H9 (cell line): ENCODE data around the gene DLEC1. TPM values are rescaled to one million over a fixed set of nuclear protein-coding genes. Genes with fewer than 3 reads are reported as not detected.

Source experiments
- DNase-seq: peaks from one replicate; pipeline ENCODE4 v3.0.0-alpha.2; 2017
- H2AFZ ChIP-seq: one replicate; pipeline ENCODE4 v1.6.1; 2013; ENCODE audit warnings: mild to moderate bottlenecking, low read length, control low read depth, moderate library complexity
- H2AK5ac ChIP-seq: 2 replicates; pipeline ENCODE4 v1.6.1; 2013; ENCODE audit warnings: low read length, control low read depth, mixed read lengths; ENCODE audit not compliant: insufficient read length
- H2BK120ac ChIP-seq: one replicate; pipeline ENCODE4 v1.6.1; 2013; ENCODE audit warnings: low read depth, mild to moderate bottlenecking, low read length, control low read depth, inconsistent platforms; ENCODE audit not compliant: poor library complexity, severe bottlenecking
- H2BK12ac ChIP-seq: 2 replicates; pipeline ENCODE4 v1.6.1; 2013; ENCODE audit warnings: low read length, control low read depth, mixed read lengths, low read depth; ENCODE audit not compliant: insufficient read length
- H2BK15ac ChIP-seq: 2 replicates; pipeline ENCODE4 v1.6.1; 2013; ENCODE audit warnings: low read depth, low read length, control low read depth
- H2BK20ac ChIP-seq: one replicate; pipeline ENCODE4 v1.6.1; 2013; ENCODE audit warnings: low read depth, mild to moderate bottlenecking, low read length, control low read depth, inconsistent platforms; ENCODE audit not compliant: poor library complexity, severe bottlenecking
- H2BK5ac ChIP-seq: 2 replicates; pipeline ENCODE4 v1.6.1; 2013; ENCODE audit warnings: low read length, control low read depth, mixed read lengths; ENCODE audit not compliant: insufficient read length
- H3K14ac ChIP-seq: 2 replicates; pipeline ENCODE4 v1.6.1; 2013; ENCODE audit warnings: low read length, control low read depth; ENCODE audit not compliant: insufficient read depth
- H3K18ac ChIP-seq: 2 replicates; pipeline ENCODE4 v1.6.1; 2013; ENCODE audit warnings: low read depth, mild to moderate bottlenecking, mixed read lengths, low read length, control low read depth; ENCODE audit not compliant: insufficient read length
- H3K23ac ChIP-seq: 2 replicates; pipeline ENCODE4 v1.6.1; 2013; ENCODE audit warnings: low read length, control low read depth, mixed read lengths, low read depth; ENCODE audit not compliant: insufficient read length
- H3K23me2 ChIP-seq: 2 replicates; pipeline ENCODE4 v1.6.1; 2013; ENCODE audit warnings: low read depth, mild to moderate bottlenecking, mixed read lengths, low read length, control low read depth; ENCODE audit not compliant: insufficient read length, poor library complexity, severe bottlenecking
- H3K27ac ChIP-seq: 2 replicates; pipeline ENCODE4 v1.5.1; 2013; ENCODE audit warnings: low read length, control low read depth, mixed read lengths, low read depth; ENCODE audit not compliant: insufficient read length
- H3K27me3 ChIP-seq: 2 replicates; pipeline ENCODE4 v1.6.1; 2013; ENCODE audit warnings: low read length, control low read depth, inconsistent platforms; ENCODE audit not compliant: insufficient read depth
- H3K4ac ChIP-seq: 2 replicates; pipeline ENCODE4 v1.6.1; 2013; ENCODE audit warnings: low read depth, mild to moderate bottlenecking, control low read depth, inconsistent platforms, low read length, moderate library complexity
- H3K4me1 ChIP-seq: 2 replicates; pipeline ENCODE4 v1.6.1; 2013; ENCODE audit warnings: low read length, control low read depth, inconsistent platforms; ENCODE audit not compliant: insufficient read depth
- H3K4me2 ChIP-seq: 2 replicates; pipeline ENCODE4 v1.6.1; 2013; ENCODE audit warnings: low read length, control low read depth, mixed read lengths; ENCODE audit not compliant: insufficient read length, insufficient read depth
- H3K56ac ChIP-seq: 2 replicates; pipeline ENCODE4 v1.6.1; 2013; ENCODE audit warnings: low read depth, mild to moderate bottlenecking, mixed read lengths, low read length, control low read depth; ENCODE audit not compliant: insufficient read length
- H3K79me1 ChIP-seq: 2 replicates; pipeline ENCODE4 v1.6.1; 2013; ENCODE audit warnings: low read depth, mild to moderate bottlenecking, moderate library complexity, low read length, control low read depth, inconsistent platforms; ENCODE audit not compliant: insufficient read depth, poor library complexity, severe bottlenecking
- H3K79me2 ChIP-seq: 2 replicates; pipeline ENCODE4 v1.6.1; 2013; ENCODE audit warnings: low read length, control low read depth, inconsistent platforms; ENCODE audit not compliant: insufficient read depth
- H3K9ac ChIP-seq: 2 replicates; pipeline ENCODE4 v1.6.1; 2013; ENCODE audit warnings: low read length, control low read depth, mixed read lengths; ENCODE audit not compliant: insufficient read length; ENCODE audit errors: extremely low read depth
- H3K9me3 ChIP-seq: one replicate; pipeline ENCODE4 v1.6.1; 2013; ENCODE audit warnings: low read depth, low read length, inconsistent platforms; ENCODE audit not compliant: control insufficient read depth
- H3T11ph ChIP-seq: one replicate; pipeline ENCODE4 v1.6.1; 2013; ENCODE audit warnings: mild to moderate bottlenecking, low read length, control low read depth, inconsistent platforms
- H4K20me1 ChIP-seq: one replicate; pipeline ENCODE4 v1.6.1; 2013; ENCODE audit not compliant: control insufficient read depth, insufficient read length, insufficient read depth
- H4K5ac ChIP-seq: 2 replicates; pipeline ENCODE4 v1.6.1; 2013; ENCODE audit warnings: low read depth, mild to moderate bottlenecking, mixed read lengths, low read length, control low read depth; ENCODE audit not compliant: insufficient read length
- H4K8ac ChIP-seq: replicated peaks from 2 replicates; pipeline ENCODE4 v1.6.1; 2013; ENCODE audit warnings: low read length, control low read depth, mixed read lengths, low read depth; ENCODE audit not compliant: insufficient read length
- H4K91ac ChIP-seq: 2 replicates; pipeline ENCODE4 v1.6.1; 2013; ENCODE audit warnings: low read depth, mild to moderate bottlenecking, moderate library complexity, mixed read lengths, low read length, control low read depth; ENCODE audit not compliant: insufficient read length
- H3K27ac Mint-ChIP-seq, 3 experiments: 2 replicates in 2 of 3; 3 replicates in 1 of 3; pipeline ENCODE4 v1.8.0; 2020 to 2021; ENCODE audit warnings: mixed read lengths in 3 of 3, mild to moderate bottlenecking in 1 of 3, moderate library complexity in 1 of 3
- H3K27me3 Mint-ChIP-seq: 2 replicates; pipeline ENCODE4 v1.8.0; 2021; ENCODE audit warnings: low read depth, mild to moderate bottlenecking, moderate library complexity, mixed read lengths
- H3K36me3 Mint-ChIP-seq, 3 experiments: 2 replicates in 2 of 3; 3 replicates in 1 of 3; pipeline ENCODE4 v1.8.0; 2020 to 2021; ENCODE audit warnings: low read depth in 3 of 3, mixed read lengths in 3 of 3; ENCODE audit not compliant: insufficient read depth in 1 of 3
- H3K4me1 Mint-ChIP-seq, 2 experiments: 2 replicates each; pipeline ENCODE4 v1.8.0; 2020; ENCODE audit warnings: mixed read lengths in 2 of 2
- H3K4me3 Mint-ChIP-seq, 2 experiments: 2 replicates in 1 of 2; 3 replicates in 1 of 2; pipeline ENCODE4 v1.8.0; 2020 to 2021; ENCODE audit warnings: mild to moderate bottlenecking in 2 of 2, mixed read lengths in 2 of 2, moderate library complexity in 1 of 2
- H3K9me3 Mint-ChIP-seq, 2 experiments: 2 replicates in 1 of 2; 3 replicates in 1 of 2; pipeline ENCODE4 v1.8.0; 2020; ENCODE audit warnings: mild to moderate bottlenecking in 2 of 2, mixed read lengths in 2 of 2, moderate library complexity in 1 of 2
- WGBS: extraction: QIAGEN DNeasy Blood & Tissue Kit; methylation state at CpG from one replicate; pipeline ENCODE4 v1.1.7; 2013; ENCODE audit warnings: missing lambda C conversion rate, low lambda C conversion rate, mixed read lengths; ENCODE audit not compliant: insufficient read length; ENCODE audit errors: extremely low coverage; 5-methylcytosine and 5-hydroxymethylcytosine counted together
- total RNA-seq: library from RNA; stranded (reverse); gene quantifications from 2 replicates; pipeline ENCODE4 v1.2.1, GENCODE V29; 2021
- TF ChIP-seq, protein P1 (sequence below): fragments of 200-600 bp; sonication (generic); conservative IDR thresholded peaks from 3 replicates; pipeline ENCODE4 v1.8.0; 2021; ENCODE audit warnings: antibody characterized with exemption, mild to moderate bottlenecking

DLEC1 gene
- total RNA-seq, 1 experiment from 2014 or later = 2.1 TPM

DNA sequence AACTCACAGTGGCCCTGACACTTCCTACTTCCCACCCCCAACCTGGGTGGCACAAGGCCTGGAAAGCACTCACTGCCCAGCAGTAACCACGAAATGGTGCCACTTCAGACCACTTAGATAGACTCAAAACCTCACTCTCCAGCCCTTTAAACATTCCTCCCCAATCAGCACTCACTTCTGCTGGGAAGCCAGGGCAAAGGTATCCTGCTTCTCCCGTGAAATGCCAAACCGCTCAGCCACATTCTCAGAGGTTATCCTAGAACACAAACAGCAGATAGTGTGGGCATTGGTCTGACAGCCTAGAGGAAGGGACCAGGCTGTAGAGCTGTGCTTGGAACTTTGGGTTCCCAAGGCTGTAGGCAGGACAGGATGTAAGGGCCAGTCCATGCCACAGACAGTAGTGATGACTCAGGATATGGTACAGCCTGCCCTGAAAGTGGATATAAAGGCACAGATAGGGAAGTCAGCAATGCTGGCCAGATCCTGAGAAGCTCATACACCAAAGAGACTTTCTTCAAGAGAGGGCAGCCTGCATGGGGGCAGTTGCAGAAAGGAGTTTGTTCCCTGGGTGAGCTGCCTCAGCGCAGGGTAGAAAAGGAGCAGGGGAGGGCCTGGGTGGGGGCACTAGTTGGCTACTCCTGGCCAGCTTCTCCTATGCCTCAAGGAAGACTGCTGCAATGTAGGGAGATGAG, 88.7 kb downstream of the DLEC1 start:
- H3K9me3 Mint-ChIP-seq = no peaks in the 10 kb centered on the region
- Histone ChIP-seq H4K8ac (no peak overlapping the region), H2BK5ac (no peak overlapping the region), H4K91ac (no peak overlapping the region), H2BK12ac (no peak overlapping the region), H3K23me2 (no peaks in the 10 kb centered on the region), H3K56ac (no peak overlapping the region), H3K9me3 (no peaks in the 10 kb centered on the region), H2AFZ (no peak overlapping the region), H4K5ac (no peak overlapping the region), H2AK5ac (no peak overlapping the region), H3K4me2 (no peak overlapping the region), H3K27me3 (no peaks in the 10 kb centered on the region), H3K4me1 (no peaks in the 10 kb centered on the region), H3K18ac (no peak overlapping the region), H3T11ph (no peak overlapping the region), H3K23ac (no peak overlapping the region), H3K27ac (no peak overlapping the region), H3K79me1 (no peaks in the 10 kb centered on the region), H2BK15ac (no peak overlapping the region), H4K20me1 (no peaks in the 10 kb centered on the region), H3K9ac (no peak overlapping the region), H2BK120ac (no peak overlapping the region), H3K14ac (no peak overlapping the region), H3K79me2 (no peaks in the 10 kb centered on the region), H3K4ac (no peak overlapping the region), H2BK20ac (no peak overlapping the region)
- H3K27me3 Mint-ChIP-seq = no peaks in the 10 kb centered on the region
- H3K27ac Mint-ChIP-seq = no peak overlapping the region; a peak in 2 of 7 replicates
- DNase-seq = no peak
- TF ChIP-seq, protein P1, sequence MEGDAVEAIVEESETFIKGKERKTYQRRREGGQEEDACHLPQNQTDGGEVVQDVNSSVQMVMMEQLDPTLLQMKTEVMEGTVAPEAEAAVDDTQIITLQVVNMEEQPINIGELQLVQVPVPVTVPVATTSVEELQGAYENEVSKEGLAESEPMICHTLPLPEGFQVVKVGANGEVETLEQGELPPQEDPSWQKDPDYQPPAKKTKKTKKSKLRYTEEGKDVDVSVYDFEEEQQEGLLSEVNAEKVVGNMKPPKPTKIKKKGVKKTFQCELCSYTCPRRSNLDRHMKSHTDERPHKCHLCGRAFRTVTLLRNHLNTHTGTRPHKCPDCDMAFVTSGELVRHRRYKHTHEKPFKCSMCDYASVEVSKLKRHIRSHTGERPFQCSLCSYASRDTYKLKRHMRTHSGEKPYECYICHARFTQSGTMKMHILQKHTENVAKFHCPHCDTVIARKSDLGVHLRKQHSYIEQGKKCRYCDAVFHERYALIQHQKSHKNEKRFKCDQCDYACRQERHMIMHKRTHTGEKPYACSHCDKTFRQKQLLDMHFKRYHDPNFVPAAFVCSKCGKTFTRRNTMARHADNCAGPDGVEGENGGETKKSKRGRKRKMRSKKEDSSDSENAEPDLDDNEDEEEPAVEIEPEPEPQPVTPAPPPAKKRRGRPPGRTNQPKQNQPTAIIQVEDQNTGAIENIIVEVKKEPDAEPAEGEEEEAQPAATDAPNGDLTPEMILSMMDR = no peak
- H3K36me3 Mint-ChIP-seq = peaks cover 51 to 80% (median 64%) of the 10 kb centered on the region in 3 experiments
- no peak overlapping the region; a peak in 1 of 5 replicates for H3K4me3 Mint-ChIP-seq
- H3K4me1 Mint-ChIP-seq = peaks cover 4% of the 10 kb centered on the region in 2 experiments; a peak in 3 of 4 replicates
- no CpG with 5 or more reads among the region's 4 CpGs for WGBS
